Measurements from ENCODE around the gene RIT1.

GRCh38 chr1:155911156-155912055, at the start of gene RIT1:
- peak in 1 of 3 donors; percentile 21 for TF ChIP-seq CTCF (IDR thresholded peaks at IDR 0.05)
- peak; percentile 59 for TF ChIP-seq POLR2A (IDR thresholded peaks at IDR 0.05)
